PC-9 (cell line): ENCODE data around the gene FNDC1. TPM values are rescaled to one million over a fixed set of nuclear protein-coding genes. Genes with fewer than 3 reads are reported as not detected.

Experiments
- BruUV-seq: library from RNA; stranded (reverse); fragments of 400-500 nt; replicated peaks from 2 replicates; lab custom pipeline; 2021; lab: Mats Ljungman, UMichigan
- CTCF ChIA-PET: fragments of 300-600 bp; sonication (Branson Sonifier 250); formaldehyde crosslinking; loops from one replicate; lab custom pipeline; 2022; ENCODE audit warnings: antibody characterized with exemption; lab: Charles Lee
- POLR2A ChIA-PET: fragments of 300-600 bp; sonication (Branson Sonifier 250); formaldehyde crosslinking; loops from one replicate; lab custom pipeline; 2022; ENCODE audit warnings: antibody characterized with exemption; ENCODE audit not compliant: unreplicated experiment; lab: Charles Lee
- DNase-seq, 2 experiments: peaks; one replicate each; pipeline versions ENCODE4 v3.0.0 to v3.0.0-alpha.2; 2015 to 2022; ENCODE audit warnings: mixed read lengths in 1 of 2
- H2AFZ ChIP-seq: fragments of 200-600 bp; sonication (generic); 2 replicates; pipeline ENCODE4 v1.8.1; 2017; ENCODE audit warnings: antibody characterized with exemption
- H3F3A ChIP-seq: fragments of 200-600 bp; sonication (generic); 2 replicates; pipeline ENCODE4 v1.8.1; 2017; ENCODE audit warnings: antibody characterized with exemption, mild to moderate bottlenecking, low read depth; ENCODE audit not compliant: insufficient read depth
- H3K27ac ChIP-seq: fragments of 200-600 bp; sonication (generic); 2 replicates; pipeline ENCODE4 v1.6.1; 2016; ENCODE audit warnings: mixed run types
- H3K27me3 ChIP-seq: fragments of 200-600 bp; sonication (generic); 2 replicates; pipeline ENCODE4 v1.6.1; 2016; ENCODE audit warnings: low read depth, mixed run types; ENCODE audit not compliant: insufficient read depth
- H3K36me3 ChIP-seq: fragments of 200-600 bp; sonication (generic); 2 replicates; pipeline ENCODE4 v1.6.1; 2016; ENCODE audit warnings: low read depth, mixed run types
- H3K4me1 ChIP-seq: fragments of 200-600 bp; sonication (generic); replicated peaks from 2 replicates; pipeline ENCODE4 v1.6.1; 2016; ENCODE audit warnings: mixed run types; ENCODE audit not compliant: insufficient read depth
- H3K4me2 ChIP-seq: fragments of 200-600 bp; sonication (generic); 2 replicates; pipeline ENCODE4 v1.6.1; 2017; ENCODE audit warnings: mixed run types
- H3K4me3 ChIP-seq: fragments of 200-600 bp; sonication (generic); 2 replicates; pipeline ENCODE4 v1.6.1; 2016; ENCODE audit warnings: mixed run types
- H3K79me2 ChIP-seq: fragments of 200-600 bp; sonication (generic); 2 replicates; pipeline ENCODE4 v1.6.1; 2017; ENCODE audit warnings: low read depth, mixed run types
- H3K9me2 ChIP-seq: fragments of 200-600 bp; sonication (generic); 2 replicates; pipeline ENCODE4 v1.8.1; 2017; ENCODE audit warnings: mild to moderate bottlenecking; ENCODE audit not compliant: insufficient read depth
- H3K9me3 ChIP-seq: fragments of 200-600 bp; sonication (generic); 2 replicates; pipeline ENCODE4 v1.8.1; 2016; ENCODE audit warnings: low read depth; ENCODE audit not compliant: insufficient read depth
- H4K20me1 ChIP-seq: fragments of 200-600 bp; sonication (generic); 2 replicates; pipeline ENCODE4 v1.8.1; 2017; ENCODE audit not compliant: insufficient read depth
- EZH2 ChIP-seq: fragments of 200-600 bp; sonication (generic); IDR thresholded peaks from 2 replicates; pipeline ENCODE4 v1.8.0; 2017; ENCODE audit warnings: antibody characterized with exemption, low read depth
- intact Hi-C: fragments of 100-400 bp; cut with micrococcal nuclease; formaldehyde crosslinking; loops from one replicate; pipeline ENCODE4 v1.10.0; 2022; ENCODE audit not compliant: unreplicated experiment
- total RNA-seq: library from RNA; stranded (reverse); gene quantifications from 2 replicates; pipeline ENCODE4 v1.2.3, GENCODE V29; 2021
- TF ChIP-seq, protein P1 (sequence below): fragments of 200-600 bp; sonication (generic); conservative IDR thresholded peaks from 2 replicates; pipeline ENCODE4 v1.6.1; 2017; ENCODE audit warnings: mixed run types, antibody characterized with exemption, mild to moderate bottlenecking, moderate library complexity

Gene FNDC1
- total RNA-seq, 1 experiment from 2014 or later = not detected

DNA sequence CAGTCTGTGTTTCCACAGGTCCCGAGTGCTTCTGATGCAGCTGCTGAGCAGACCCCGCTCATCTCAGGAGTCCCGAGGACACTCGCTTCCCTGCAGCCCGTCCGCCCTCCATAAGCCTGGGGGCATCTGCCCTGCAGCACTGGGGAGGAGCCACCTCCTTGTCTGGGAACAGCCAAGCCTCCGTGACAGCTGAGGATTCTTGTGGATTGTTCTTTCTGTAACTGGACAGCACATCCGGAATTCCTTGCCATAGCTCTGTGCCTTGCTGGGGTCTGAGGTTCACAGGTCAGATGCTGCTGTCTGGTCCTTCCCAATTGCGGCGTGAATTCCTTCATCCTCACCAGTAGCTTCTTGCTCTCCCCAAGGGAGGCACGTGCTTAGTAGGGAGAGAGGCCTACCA lies 38.4 kb upstream of the FNDC1 start:
- Histone ChIP-seq H3K36me3 (no peaks in the 10 kb centered on the region), H3K4me2 (no peak overlapping the region), H4K20me1 (no peaks in the 10 kb centered on the region), H3K4me3 (no peak overlapping the region), H3K4me1 (no peaks in the 10 kb centered on the region), H3K27me3 (no peaks in the 10 kb centered on the region), H3K27ac (no peak overlapping the region), H3K79me2 (no peaks in the 10 kb centered on the region), H3F3A (no peaks in the 10 kb centered on the region), H2AFZ (no peak overlapping the region), H3K9me2 (no peaks in the 10 kb centered on the region), H3K9me3 (no peaks in the 10 kb centered on the region)
- intact Hi-C loops = loop anchor here (10.0 kb wide), 1 partner anchor 86 kb away; the partner anchor contains the start of gene TAGAP
- ChIA-PET CTCF (interaction anchor here (0.5 kb wide), 1 partner anchor 212 kb away, joined by 5 read pairs; no protein-coding TSS in a partner anchor), POLR2A (interaction anchor here (0.6 kb wide), 1 partner anchor 520 kb away, joined by 6 read pairs; no protein-coding TSS in a partner anchor)
- DNase-seq = no peak
- no peak for TF ChIP-seq EZH2
- TF ChIP-seq, protein P1, sequence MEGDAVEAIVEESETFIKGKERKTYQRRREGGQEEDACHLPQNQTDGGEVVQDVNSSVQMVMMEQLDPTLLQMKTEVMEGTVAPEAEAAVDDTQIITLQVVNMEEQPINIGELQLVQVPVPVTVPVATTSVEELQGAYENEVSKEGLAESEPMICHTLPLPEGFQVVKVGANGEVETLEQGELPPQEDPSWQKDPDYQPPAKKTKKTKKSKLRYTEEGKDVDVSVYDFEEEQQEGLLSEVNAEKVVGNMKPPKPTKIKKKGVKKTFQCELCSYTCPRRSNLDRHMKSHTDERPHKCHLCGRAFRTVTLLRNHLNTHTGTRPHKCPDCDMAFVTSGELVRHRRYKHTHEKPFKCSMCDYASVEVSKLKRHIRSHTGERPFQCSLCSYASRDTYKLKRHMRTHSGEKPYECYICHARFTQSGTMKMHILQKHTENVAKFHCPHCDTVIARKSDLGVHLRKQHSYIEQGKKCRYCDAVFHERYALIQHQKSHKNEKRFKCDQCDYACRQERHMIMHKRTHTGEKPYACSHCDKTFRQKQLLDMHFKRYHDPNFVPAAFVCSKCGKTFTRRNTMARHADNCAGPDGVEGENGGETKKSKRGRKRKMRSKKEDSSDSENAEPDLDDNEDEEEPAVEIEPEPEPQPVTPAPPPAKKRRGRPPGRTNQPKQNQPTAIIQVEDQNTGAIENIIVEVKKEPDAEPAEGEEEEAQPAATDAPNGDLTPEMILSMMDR = no peak
- BruUV-seq = no TSS peak

DNA sequence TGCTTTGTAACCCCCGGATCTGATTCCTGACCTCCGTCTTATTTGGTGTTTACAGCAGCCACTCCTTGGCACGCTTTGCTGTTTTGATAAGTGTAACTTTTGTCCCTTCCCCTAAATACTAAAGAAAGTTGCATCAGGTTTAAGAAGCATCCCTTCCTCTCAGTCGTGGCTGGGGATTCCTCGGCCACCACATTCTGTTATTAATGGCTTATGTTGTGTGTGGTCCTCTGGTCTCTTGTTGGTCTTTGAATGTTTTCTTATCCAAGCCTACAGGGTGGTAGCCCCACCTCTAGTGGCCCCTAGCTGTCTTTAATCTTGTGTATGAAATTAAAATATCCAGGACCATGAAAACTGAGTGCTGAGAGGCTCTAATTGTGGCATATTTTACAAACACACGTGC lies 37.5 kb upstream of the FNDC1 start:
- TF ChIP-seq EZH2 = no peak
- TF ChIP-seq, protein P1 = no peak
- no peak for DNase-seq
- ChIA-PET CTCF (no interaction called here), POLR2A (no interaction called here)
- H4K20me1 ChIP-seq = no peaks in the 10 kb centered on the region
- intact Hi-C loops = loop anchor here (10.0 kb wide), 1 partner anchor 87 kb away; the partner anchor contains the start of gene TAGAP
- H3K27ac ChIP-seq = no peak overlapping the region
- no peaks in the 10 kb centered on the region for H3K9me2 ChIP-seq
- no peaks in the 10 kb centered on the region for H3K4me1 ChIP-seq
- H3K9me3 ChIP-seq = no peaks in the 10 kb centered on the region
- H3K36me3 ChIP-seq = no peaks in the 10 kb centered on the region
- H2AFZ ChIP-seq = no peak overlapping the region
- no TSS peak for BruUV-seq
- no peaks in the 10 kb centered on the region for H3K79me2 ChIP-seq
- H3F3A ChIP-seq = no peaks in the 10 kb centered on the region
- H3K4me3 ChIP-seq = no peak overlapping the region
- H3K27me3 ChIP-seq = no peaks in the 10 kb centered on the region
- no peak overlapping the region for H3K4me2 ChIP-seq

DNA sequence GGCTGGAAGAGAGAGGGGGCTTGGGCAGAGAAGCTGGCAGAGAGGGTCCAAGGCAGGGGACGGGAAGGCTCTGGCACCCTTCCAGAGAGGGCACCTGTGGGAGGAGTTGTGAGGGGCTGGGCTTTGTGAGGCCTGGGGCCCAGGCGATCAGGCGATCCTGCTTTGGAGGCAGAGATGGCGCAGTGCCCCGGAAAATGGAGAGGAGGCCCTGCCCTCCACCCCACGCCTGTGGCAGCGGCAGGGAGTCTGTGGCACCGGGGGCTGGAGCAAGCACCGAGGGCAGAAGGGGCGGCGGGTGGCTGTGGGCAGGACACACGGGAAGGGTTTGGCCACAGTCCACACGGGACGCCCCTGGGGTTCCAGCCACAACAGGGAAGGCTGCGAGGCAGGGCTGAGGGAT lies 36.5 kb upstream of the FNDC1 start:
- H3K36me3 ChIP-seq = no peaks in the 10 kb centered on the region
- POLR2A ChIA-PET = no interaction called here
- intact Hi-C loops = loop anchor here (10.0 kb wide), 1 partner anchor 88 kb away; the partner anchor contains the start of gene TAGAP

More for the DNA sequence above, 36.5 kb upstream of the FNDC1 start:
- H3K4me3 ChIP-seq = no peak overlapping the region
- CTCF ChIA-PET = no interaction called here
- TF ChIP-seq EZH2 = no peak
- TF ChIP-seq, protein P1 = no peak
- H3K27me3 ChIP-seq = peaks cover 6% of the 10 kb centered on the region
- no peak overlapping the region for H3K4me2 ChIP-seq
- H3K79me2 ChIP-seq = no peaks in the 10 kb centered on the region
- no peaks in the 10 kb centered on the region for H3F3A ChIP-seq
- no TSS peak for BruUV-seq
- no peak overlapping the region for H3K27ac ChIP-seq
- H4K20me1 ChIP-seq = no peaks in the 10 kb centered on the region
- no peaks in the 10 kb centered on the region for H3K9me2 ChIP-seq
- no peak for DNase-seq
- no peaks in the 10 kb centered on the region for H3K9me3 ChIP-seq
- no peaks in the 10 kb centered on the region for H3K4me1 ChIP-seq
- no peak overlapping the region for H2AFZ ChIP-seq
